Stimulated activated CD8-positive, alpha-beta memory T cell treated with anti-CD3 and anti-CD28 coated beads, Interleukin-15, amount 100 ng/mL, for 24 hours (primary cell): ENCODE measurements around the gene STEAP1B.
"Not testable (repeated sequence)": the region's sequence is repeated elsewhere in the genome, so short reads cannot be mapped to it uniquely, and the experiment has no call there.

Source experiments
- DNase-seq: peaks from one replicate; pipeline ENCODE4 v3.0.0-alpha.2; 2020; ENCODE audit warnings: low read depth

The STEAP1B gene

DNA sequence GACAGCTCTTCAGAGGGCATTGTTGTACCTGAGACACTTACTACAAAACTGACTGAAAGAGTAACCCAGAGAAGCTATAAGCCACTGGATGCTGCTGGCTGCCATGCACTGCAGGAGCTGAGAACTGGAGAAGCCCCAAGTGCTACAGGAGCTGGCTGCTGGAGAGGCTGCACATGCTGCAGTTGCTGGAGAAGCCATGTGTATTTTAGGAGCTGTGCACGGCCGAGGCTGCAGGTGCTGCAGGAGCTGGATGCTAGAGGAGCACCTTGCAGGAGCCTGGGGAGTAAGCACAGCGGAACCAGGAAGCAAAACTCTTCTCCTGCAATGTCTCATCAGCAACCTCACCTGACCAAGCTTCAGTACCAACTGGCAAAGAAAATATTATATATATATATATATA, 45.5 kb downstream of the STEAP1B start:
- DNase-seq = no peak

- no peak for DNase-seq
Measured at GRCh38 chr7:22452960-22453558, 46.9 kb downstream of the STEAP1B start.

GRCh38 chr7:22452142-22452959, 47.6 kb downstream of the STEAP1B start:
- DNase-seq = no peak

DNA sequence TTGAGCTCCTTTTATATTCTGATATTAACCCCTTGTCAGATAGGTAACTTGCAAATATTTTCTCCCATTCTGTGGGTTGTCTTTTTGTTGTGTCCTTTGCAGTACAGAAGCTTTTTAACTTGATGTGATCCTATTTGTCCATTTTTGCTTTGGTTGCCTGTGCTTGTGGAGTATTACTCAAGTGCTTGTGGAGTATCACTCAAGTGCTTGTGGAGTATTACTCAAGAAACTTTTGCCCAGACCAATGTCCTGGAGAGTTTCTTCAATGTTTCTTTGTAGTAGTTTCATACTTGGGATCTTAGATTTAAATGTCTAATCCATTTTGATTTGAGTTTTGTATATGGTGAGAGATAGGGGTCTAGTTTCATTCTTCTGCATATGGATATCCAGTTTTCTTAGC, 50.0 kb downstream of the STEAP1B start:
- not testable (repeated sequence) for DNase-seq

DNA sequence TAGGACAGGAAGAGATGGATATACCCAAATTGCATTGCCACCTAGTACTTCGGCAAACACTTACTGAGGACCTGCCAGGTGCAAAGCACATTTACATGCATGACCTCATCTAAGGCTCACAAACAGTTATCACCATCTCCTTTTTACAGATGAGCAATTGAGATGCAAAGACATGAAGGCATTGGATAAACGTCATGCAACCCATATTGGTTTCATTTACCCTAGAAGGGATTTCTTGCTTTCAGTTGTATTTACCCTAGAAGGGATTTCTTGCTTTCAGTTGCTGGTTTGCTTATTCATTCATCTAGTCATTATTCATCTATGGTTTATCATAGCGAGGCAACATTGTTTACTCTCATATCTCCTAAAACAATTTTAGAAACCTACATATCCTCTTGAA, 52.2 kb downstream of the STEAP1B start:
- DNase-seq = no peak

- DNase-seq = no peak
Measured at GRCh38 chr7:22447008-22447407, 53.0 kb downstream of the STEAP1B start.

- DNase-seq = no peak
Measured at GRCh38 chr7:22445853-22446252, 54.1 kb downstream of the STEAP1B start.

- DNase-seq = no peak
Measured at GRCh38 chr7:22445140-22445743, 54.7 kb downstream of the STEAP1B start.

DNA sequence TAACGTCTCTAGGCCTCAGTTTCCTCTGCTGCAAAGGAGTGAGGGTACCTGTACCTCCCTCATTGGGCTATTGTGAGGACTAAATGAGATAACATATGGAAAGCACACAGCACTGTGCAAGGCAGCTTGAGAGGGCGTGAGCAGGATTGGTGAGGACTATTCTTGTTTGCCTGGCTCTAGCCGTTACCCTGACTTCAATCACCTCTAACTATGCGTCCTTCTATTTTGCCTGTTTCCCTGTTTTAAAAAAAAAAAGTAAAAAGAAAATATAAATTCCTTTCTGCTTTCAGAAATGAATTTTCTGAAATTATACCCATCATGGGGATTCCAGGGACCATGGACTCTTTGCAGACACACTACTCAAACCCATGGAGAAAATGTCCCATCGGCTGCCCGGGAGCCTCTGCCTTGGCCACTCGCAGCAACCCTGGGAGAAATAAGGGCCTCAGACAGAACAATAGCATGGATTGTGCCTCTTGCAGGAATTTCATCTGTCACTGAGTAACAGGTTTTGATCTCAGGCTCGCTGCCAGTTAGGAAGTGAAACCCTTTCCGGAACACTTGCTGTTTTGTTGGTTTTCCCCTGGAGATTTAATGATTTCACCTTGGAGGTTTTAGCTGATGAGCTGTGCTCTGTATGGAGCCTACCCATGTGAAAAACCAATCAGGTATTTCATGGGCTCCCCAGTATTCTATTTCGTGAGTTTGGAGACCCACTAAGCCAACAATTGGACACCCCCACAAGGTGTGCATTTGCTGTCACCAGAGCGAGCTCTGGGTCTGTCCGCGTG, 55.6 kb downstream of the STEAP1B start:
- DNase-seq = no peak

- no peak for DNase-seq
Measured at GRCh38 chr7:22443370-22444180, 56.4 kb downstream of the STEAP1B start.

- no peak for DNase-seq
Measured at GRCh38 chr7:22442882-22443369, 57.1 kb downstream of the STEAP1B start.

DNA sequence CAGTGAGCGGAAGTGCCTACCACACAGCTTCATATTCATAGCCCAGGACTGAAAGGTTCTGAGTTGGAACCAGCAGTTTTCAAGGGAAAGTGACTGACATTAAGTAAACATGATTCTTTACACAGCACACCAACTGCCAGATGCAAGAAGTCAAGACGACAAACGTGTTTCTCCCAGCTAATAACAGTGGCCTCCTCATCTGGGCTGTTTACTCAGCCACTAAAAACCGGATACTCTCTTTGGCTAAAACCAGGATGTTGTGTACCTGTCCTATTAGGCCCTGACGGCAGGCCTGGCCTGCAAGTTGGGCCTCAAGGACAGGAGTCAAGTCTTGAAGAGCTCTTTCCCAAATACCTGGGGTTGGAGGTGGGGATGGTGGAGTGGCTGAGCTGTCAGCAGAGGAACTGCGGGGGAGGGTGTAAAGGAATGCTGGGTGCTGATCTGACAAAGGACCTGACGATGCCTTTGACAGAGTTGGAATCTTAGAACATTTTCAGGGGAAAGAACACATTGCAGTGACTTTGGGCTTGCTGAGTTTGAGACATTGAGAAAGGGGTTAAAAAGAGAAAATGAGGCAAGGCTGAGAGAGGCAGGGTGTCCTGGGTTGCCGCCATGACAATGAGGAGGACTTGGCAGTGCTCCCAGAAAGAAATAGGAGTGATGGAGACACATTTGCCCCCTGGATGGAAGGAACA, 57.7 kb downstream of the STEAP1B start:
- DNase-seq = no peak

- DNase-seq = no peak
Measured at GRCh38 chr7:22441157-22441556, 58.8 kb downstream of the STEAP1B start.

DNA sequence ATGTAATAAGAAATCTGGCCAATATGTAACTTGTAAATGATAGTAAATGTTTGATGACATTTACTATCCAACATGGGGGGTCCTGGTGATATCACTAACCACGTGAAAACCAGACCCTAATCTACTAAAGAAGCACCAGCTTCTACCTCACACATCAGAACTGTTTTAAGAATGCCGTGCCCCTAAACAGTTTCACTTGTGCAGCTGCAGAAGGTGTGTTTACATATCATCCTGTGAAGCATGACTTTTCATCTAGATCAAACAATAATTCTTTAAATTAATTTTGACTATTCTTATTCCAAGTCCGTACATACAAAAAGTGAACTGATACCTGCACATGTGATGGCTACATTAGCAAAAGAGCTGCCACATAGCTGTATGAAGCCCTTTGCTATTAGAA, 61.0 kb downstream of the STEAP1B start:
- DNase-seq = no peak

GRCh38 chr7:22436552-22436951, 63.4 kb downstream of the STEAP1B start:
- DNase-seq = not testable (repeated sequence)

DNA sequence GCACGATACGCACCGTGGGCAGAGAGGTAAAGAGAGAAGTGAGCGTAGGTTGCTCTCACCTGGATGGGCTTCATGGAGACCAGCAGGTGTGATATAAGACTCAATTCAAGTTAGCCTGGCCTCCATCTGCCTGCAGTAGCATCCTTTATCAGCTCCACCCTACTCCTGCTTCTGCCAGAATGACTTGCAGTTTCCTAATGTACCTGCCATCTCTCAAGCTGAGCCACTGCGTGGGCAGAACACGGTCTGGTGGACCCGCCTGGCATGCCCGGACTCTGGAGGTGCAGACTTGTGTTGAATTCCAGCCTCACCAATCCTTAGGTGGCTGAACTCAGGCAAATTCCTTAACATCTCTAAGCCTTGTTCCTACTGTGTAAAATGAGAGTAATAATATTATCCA, 64.3 kb downstream of the STEAP1B start:
- no peak for DNase-seq

- no peak for DNase-seq
Measured at GRCh38 chr7:22435105-22435504, 64.9 kb downstream of the STEAP1B start.

GRCh38 chr7:22433710-22434460, 66.1 kb downstream of the STEAP1B start:
- no peak for DNase-seq

DNA sequence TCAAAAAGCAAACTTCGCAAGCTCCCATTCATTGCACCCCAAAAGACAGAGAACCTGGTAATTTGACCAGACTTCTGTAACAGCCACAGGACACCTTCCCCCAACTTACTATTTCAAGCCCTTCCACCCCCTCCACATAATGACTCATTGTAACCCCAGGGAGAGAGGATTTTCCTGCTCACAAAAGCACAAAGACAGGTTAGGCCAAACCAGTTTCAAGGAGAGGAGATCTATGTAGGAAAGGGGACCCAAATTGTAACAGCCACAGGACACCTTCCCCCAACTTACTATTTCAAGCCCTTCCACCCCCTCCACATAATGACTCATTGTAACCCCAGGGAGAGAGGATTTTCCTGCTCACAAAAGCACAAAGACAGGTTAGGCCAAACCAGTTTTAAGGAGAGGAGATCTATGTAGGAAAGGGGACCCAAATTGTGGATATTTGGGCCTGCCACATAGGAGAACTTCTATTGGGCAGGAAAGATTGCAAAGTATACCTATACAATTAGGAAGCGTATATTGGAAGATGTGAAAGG, 66.8 kb downstream of the STEAP1B start:
- DNase-seq = not testable (repeated sequence)

DNA sequence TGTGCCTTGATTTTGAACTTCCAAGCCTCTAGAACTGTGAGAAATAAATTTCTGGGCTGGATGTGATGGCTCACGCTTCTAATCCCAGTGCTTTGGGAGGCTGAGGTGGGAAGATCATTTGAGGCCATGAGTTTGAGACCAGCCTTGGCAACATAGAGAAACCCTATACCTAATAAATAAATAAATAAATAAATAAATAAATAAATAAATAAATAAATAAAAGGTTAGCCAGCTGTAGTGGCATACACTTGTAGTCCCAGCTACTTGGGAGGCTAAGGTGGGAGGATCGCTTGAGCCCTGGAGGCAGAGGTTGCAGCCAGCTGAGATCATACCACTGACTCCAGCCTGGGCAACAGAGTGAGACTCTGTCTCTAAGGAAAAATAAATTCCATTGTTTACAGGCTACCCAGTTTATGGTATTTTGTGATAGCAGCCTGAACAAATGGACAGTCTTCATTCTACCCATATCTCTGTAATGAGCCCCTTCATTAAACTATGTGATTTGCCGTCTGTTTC, 67.7 kb downstream of the STEAP1B start:
- DNase-seq = no peak
